A673 (cell line): ENCODE measurements around the gene ZNHIT6.

ENCODE experiments used
- EZH2 ChIP-seq: fragments of 200-600 bp; sonication (generic); IDR thresholded peaks from 2 replicates; pipeline ENCODE4 v1.6.1; 2017; ENCODE audit warnings: borderline replicate concordance, low read depth, mild to moderate bottlenecking, mixed read lengths, antibody characterized with exemption, low read length; ENCODE audit not compliant: poor library complexity, severe bottlenecking
- TF ChIP-seq, protein P1 (sequence below): fragments of 300-800, 200-600 bp; sonication (generic); conservative IDR thresholded peaks from 2 replicates; pipeline ENCODE4 v1.5.1; 2017; ENCODE audit warnings: low read depth, mild to moderate bottlenecking, antibody characterized with exemption, low read length, moderate library complexity, mixed read lengths

- TF ChIP-seq, protein P1, sequence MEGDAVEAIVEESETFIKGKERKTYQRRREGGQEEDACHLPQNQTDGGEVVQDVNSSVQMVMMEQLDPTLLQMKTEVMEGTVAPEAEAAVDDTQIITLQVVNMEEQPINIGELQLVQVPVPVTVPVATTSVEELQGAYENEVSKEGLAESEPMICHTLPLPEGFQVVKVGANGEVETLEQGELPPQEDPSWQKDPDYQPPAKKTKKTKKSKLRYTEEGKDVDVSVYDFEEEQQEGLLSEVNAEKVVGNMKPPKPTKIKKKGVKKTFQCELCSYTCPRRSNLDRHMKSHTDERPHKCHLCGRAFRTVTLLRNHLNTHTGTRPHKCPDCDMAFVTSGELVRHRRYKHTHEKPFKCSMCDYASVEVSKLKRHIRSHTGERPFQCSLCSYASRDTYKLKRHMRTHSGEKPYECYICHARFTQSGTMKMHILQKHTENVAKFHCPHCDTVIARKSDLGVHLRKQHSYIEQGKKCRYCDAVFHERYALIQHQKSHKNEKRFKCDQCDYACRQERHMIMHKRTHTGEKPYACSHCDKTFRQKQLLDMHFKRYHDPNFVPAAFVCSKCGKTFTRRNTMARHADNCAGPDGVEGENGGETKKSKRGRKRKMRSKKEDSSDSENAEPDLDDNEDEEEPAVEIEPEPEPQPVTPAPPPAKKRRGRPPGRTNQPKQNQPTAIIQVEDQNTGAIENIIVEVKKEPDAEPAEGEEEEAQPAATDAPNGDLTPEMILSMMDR: no peak
- no peak for TF ChIP-seq EZH2
Measured at GRCh38 chr1:85700422-85700821, 7.8 kb downstream of the ZNHIT6 start.
